CD4-positive, alpha-beta T cell treated with Interleukin-17A for 1 hour (primary cell): ENCODE results near the gene VANGL2.
"Not testable (repeated sequence)": the region's sequence is repeated elsewhere in the genome, so short reads cannot be mapped to it uniquely, and the experiment has no call there.

Experiments
- DNase-seq: peaks from one replicate; pipeline ENCODE4 v3.0.0-alpha.2; 2020

Gene VANGL2

DNA sequence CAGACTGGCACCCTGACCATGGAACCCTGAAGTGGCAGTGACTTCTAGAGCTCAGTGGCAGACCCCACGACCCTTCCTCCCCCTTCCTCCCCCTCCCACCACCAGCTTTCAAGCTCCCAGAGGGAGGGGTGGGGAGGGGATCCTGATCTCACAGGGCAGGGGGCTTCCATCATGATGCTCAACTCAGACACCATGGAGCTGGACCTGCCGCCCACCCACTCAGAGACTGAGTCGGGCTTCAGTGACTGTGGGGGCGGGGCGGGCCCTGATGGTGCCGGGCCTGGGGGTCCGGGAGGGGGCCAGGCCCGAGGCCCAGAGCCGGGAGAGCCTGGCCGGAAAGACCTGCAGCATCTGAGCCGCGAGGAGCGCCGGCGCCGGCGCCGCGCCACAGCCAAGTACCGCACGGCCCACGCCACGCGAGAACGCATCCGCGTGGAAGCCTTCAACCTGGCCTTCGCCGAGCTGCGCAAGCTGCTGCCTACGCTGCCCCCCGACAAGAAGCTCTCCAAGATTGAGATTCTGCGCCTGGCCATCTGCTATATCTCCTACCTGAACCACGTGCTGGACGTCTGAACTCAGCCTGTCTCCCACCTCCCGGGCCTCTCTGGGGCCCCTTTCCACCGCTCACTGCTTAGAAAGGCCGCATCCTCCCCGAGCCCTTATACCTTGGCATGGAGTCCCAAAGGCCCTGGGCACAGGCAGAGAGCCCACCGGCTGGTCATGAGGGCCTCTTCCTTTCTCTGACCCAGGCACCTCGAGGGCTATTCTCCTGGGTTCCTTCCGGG, 29.6 kb upstream of the VANGL2 start:
- no peak for DNase-seq

DNA sequence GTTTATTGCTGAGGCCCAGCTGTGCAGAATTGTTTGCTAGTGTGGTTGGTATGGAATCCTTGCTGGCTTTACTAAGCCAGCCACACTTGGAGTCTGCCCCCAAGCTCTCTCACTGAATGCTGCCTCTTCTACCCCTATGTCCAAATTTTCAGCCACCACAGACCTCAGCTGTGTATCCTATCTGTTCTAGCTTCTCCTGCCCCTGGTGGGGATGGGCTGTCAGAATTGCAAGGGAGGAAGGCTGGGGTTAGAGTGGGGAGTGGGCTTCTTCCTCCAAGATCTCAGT, 29.1 kb upstream of the VANGL2 start:
- no peak for DNase-seq

GRCh38 chr1:160371756-160372155, 28.6 kb upstream of the VANGL2 start:
- no peak for DNase-seq

DNA sequence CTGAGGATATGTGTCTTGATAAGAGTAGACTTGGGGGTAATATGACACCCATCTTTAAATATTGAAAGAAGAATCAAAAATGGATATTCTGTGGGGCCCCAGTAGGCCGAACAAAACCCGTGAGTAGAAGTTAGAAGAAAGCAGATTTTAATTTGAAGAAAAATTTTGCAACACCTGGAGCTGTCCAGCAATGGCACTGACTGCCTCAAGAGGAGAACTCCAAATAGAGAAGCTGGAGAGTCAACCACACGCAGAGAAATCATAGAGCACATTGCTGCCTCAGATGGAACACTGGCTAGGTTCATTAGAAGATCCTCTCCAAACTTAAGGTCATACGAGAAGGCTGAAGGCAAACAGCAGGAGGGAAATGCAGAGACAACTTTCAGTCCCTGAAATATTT, 26.7 kb upstream of the VANGL2 start:
- no peak for DNase-seq

GRCh38 chr1:160374306-160375110, 25.9 kb upstream of the VANGL2 start:
- no peak for DNase-seq

DNA sequence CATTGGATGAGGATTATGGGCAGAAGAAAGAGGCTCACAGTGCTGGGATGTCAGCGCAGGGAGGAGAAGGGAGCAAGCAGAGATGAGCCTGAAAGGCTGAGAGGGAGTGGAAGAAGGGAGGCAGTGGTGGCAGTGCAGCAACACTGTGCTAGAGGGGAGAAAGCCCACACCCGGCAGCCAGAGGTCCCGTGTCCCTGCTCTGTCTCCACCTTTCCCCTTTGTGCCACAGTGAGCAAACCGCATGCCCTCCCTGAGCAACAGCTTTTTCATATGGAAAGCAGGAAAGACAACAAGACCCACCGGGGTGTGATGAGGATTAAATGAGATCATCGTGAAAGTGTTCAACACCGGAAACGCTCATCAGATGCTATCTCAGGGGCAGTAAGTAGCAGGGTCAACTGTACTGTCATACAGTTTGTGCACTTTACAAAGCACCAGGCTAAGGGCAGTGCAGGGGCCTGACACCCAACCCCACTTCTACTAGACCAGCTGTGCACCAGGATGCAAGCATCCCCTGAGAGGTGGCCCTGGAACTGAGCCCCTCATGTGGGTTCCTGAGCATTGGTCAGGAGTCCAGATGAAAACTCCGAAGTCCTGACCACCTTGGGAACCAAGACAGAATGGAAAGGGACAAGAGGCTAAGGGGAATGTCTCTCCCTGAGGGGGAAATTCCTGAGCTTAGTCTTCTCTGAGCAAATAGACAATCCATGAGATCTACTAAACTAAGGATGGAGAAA, 24.4 kb upstream of the VANGL2 start:
- DNase-seq, result peak; percentile 15

- DNase-seq, result peak; percentile 63
Observed at GRCh38 chr1:160376525-160377131, 23.7 kb upstream of the VANGL2 start.

DNA sequence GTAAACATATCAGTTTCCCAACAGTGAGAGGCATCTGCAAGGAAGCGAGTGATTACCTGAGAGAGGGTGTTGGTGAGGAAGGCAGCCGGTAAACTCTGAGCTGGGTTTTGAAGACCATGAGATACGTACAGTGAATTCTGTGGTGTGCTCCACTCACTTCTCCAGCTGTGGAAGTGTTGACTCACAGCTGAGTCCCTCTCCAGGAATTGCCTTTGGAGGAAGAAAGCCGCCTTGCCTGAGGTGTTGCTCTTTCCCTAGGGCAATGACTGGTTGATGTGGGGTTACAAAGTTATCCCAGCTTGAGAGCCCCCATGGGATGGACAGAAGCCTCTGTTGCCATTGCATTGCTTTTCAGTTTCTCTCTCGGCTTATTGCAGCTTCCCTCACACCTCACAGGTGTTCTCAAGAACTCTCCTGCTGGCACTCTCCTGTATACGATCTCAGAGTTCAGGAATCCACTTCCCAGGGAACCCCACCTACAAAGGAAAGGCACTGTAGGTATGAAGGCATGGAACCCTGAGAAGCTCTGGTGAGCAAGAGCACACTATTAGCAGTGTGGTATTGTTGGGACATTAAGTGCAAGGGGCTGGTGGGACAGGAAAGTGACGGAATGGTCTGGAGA, 22.7 kb upstream of the VANGL2 start:
- DNase-seq, result no peak

GRCh38 chr1:160384812-160385211, 15.6 kb upstream of the VANGL2 start:
- DNase-seq, result not testable (repeated sequence)

GRCh38 chr1:160388406-160388805, 12.0 kb upstream of the VANGL2 start:
- not testable (repeated sequence) for DNase-seq

DNA sequence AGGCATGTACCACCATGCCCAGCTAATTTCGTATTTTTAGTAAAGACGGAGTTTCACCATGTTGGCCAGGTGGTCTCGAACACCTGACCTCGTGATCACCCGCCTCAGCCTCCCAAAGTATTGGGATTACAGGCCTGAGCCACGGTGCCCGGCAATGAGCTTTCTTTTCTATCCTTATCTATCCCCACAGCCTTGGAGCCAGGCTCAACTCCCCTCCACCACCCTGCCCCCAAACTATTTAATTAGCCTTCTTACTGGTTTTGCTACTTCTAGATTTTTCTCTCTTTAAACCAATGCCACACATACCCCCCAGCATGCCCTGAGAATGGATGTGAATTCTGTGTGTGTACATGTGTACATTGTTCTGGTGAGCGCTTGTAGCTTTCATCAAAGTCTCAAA, 5.7 kb upstream of the VANGL2 start:
- no peak for DNase-seq

GRCh38 chr1:160397651-160398050, 2.7 kb upstream of the VANGL2 start:
- no peak for DNase-seq

DNA sequence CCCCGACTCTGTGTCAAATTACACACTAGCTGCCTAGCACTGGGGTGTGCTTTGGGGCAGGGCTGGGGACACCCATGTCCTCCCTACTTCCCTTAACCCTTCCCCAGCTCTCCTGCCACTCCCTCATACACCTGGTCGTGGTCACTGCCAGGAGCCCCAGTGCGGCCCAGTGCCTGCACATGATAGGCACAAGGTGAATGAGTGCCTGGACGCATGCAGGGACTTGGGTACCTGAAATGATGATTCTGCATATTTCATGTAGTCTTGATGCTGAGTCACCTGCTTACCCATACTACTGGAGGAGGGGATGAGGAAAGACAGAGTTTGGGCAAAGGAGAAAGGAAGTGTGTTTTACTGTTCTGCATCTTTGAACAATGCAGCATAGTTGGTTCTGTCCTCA, 1.5 kb upstream of the VANGL2 start:
- DNase-seq, result no peak

GRCh38 chr1:160399544-160400222, 681 bp upstream of the VANGL2 start:
- no peak for DNase-seq

- no peak for DNase-seq
Observed at GRCh38 chr1:160400646-160401486, 502 bp downstream of the VANGL2 start.

DNA sequence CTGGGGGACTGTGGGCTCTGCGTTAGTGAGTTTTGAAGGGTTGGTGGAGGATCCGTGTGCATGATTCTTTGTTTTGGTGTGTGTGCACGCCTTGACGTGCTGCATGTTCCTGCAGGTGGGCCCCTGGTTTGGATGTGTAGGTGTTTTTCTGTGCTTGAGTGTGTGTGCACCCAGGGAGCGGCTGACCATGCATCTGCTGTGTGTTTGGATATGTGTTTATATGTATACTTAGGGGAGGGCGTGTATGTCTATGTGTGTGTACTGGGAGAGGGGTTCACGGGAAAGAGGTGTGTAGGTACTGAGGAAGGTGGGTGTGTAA, 1.1 kb downstream of the VANGL2 start:
- DNase-seq, result no peak

- no peak for DNase-seq
Observed at GRCh38 chr1:160402001-160402795, 1.8 kb downstream of the VANGL2 start.

GRCh38 chr1:160403244-160403643, 2.9 kb downstream of the VANGL2 start:
- DNase-seq, result no peak

DNA sequence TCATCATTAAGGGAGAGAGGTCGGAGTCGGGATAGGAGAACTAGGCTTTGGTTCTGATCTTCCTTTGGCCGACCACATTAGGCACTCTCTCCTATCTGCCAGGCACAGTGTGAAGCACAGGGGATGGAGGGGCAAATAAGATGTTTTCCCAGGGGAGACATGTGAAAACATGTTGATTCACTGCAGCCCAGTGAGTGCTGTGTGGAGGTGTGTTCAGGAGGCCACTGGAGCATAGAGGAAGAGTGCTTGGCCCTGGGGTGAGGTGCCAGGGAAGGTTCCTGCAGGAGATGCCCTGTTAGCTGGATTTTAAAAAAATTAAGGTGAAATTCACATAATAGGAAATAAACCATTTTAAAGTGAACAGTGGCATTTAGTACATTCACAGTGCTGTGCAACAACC, 3.7 kb downstream of the VANGL2 start:
- no peak for DNase-seq

GRCh38 chr1:160405331-160405877, 5.0 kb downstream of the VANGL2 start:
- no peak for DNase-seq
